Brain microvascular endothelial cell (primary cell): ENCODE data around the gene CD6.

Experiments used
- DNase-seq: peaks from one replicate; pipeline ENCODE4 v3.0.0-alpha.2; 2020
- H3K27ac ChIP-seq: fragments of 250-450 bp; sonication (Bioruptor Pico); 2 replicates; pipeline ENCODE4 v1.5.1; 2020; ENCODE audit warnings: mild to moderate bottlenecking, moderate library complexity
- H3K27me3 ChIP-seq: fragments of 250-450 bp; sonication (Bioruptor Pico); replicated peaks from 2 replicates; pipeline ENCODE4 v1.5.1; 2020; ENCODE audit warnings: mild to moderate bottlenecking
- H3K36me3 ChIP-seq: fragments of 250-450 bp; sonication (Bioruptor Pico); replicated peaks from 2 replicates; pipeline ENCODE4 v1.5.1; 2020; ENCODE audit warnings: mild to moderate bottlenecking
- H3K4me3 ChIP-seq: 2 replicates; pipeline ENCODE4 v1.5.1; 2011; ENCODE audit warnings: low read depth, mild to moderate bottlenecking, control low read depth, low read length, moderate library complexity
- in situ Hi-C: cut with HindIII; loops from 2 replicates; pipeline ENCODE4 v1.10.0; 2017; ENCODE audit warnings: low sequenced_read_pairs, low pct_ligation_motif_present
- TF ChIP-seq, protein P1 (sequence below): IDR thresholded peaks from 2 replicates; pipeline ENCODE4 v1.5.1; 2011; ENCODE audit warnings: low read depth, mild to moderate bottlenecking, moderate library complexity, low read length, control low read depth, inconsistent platforms; ENCODE audit errors: missing control alignments

CD6 gene, protein sequence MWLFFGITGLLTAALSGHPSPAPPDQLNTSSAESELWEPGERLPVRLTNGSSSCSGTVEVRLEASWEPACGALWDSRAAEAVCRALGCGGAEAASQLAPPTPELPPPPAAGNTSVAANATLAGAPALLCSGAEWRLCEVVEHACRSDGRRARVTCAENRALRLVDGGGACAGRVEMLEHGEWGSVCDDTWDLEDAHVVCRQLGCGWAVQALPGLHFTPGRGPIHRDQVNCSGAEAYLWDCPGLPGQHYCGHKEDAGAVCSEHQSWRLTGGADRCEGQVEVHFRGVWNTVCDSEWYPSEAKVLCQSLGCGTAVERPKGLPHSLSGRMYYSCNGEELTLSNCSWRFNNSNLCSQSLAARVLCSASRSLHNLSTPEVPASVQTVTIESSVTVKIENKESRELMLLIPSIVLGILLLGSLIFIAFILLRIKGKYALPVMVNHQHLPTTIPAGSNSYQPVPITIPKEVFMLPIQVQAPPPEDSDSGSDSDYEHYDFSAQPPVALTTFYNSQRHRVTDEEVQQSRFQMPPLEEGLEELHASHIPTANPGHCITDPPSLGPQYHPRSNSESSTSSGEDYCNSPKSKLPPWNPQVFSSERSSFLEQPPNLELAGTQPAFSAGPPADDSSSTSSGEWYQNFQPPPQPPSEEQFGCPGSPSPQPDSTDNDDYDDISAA

DNA sequence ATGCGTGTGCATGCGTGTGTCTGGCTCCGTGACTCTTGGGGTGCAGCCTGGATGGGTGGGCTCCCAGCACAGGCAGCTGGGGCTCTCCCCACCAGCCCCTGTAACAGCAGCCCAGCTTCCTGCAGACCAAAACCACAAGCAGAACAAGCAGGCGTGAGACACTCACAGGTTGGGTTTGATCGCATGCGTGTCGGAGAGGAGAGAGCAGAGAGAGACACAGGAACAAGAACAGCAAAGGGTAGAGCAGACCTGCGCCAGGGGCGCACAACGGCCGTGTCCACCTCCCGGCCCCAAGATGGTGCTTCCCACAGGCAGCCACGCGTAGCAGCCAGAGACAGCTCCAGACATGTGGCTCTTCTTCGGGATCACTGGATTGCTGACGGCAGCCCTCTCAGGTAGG, at the start of gene CD6:
TSS of gene CD6 (plus strand) at position 161 of the 400 bp plus-strand sequence. CDS start at position 347, 186 bp downstream.
- Histone ChIP-seq H3K27me3 (no peaks in the 10 kb centered on the region), H3K27ac (no peak within 1 kb of the TSS)
- in situ Hi-C loops: no loop called here

DNA sequence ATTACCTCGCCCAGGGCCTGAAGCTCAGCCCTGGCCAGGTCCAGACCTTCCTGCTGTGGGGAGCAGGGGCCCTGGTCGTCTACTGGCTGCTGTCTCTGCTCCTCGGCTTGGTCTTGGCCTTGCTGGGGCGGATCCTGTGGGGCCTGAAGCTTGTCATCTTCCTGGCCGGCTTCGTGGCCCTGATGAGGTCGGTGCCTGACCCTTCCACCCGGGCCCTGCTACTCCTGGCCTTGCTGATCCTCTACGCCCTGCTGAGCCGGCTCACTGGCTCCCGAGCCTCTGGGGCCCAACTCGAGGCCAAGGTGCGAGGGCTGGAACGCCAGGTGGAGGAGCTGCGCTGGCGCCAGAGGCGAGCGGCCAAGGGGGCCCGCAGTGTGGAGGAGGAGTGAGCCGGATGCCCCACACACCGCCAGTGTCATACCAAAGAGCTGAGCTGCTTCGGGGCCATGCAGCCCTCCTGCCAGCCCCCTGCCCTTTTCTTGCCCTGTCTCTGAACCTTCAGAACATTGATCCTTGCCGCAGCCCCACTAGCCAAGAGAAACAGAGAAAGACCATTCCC, 49.6 kb upstream of the CD6 start:
- no peak for DNase-seq
- in situ Hi-C loops: no loop called here
- TF ChIP-seq, protein P1, sequence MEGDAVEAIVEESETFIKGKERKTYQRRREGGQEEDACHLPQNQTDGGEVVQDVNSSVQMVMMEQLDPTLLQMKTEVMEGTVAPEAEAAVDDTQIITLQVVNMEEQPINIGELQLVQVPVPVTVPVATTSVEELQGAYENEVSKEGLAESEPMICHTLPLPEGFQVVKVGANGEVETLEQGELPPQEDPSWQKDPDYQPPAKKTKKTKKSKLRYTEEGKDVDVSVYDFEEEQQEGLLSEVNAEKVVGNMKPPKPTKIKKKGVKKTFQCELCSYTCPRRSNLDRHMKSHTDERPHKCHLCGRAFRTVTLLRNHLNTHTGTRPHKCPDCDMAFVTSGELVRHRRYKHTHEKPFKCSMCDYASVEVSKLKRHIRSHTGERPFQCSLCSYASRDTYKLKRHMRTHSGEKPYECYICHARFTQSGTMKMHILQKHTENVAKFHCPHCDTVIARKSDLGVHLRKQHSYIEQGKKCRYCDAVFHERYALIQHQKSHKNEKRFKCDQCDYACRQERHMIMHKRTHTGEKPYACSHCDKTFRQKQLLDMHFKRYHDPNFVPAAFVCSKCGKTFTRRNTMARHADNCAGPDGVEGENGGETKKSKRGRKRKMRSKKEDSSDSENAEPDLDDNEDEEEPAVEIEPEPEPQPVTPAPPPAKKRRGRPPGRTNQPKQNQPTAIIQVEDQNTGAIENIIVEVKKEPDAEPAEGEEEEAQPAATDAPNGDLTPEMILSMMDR: no peak
- H3K27me3 ChIP-seq: no peaks in the 10 kb centered on the region
- no peak overlapping the region for H3K27ac ChIP-seq
- peaks cover 25% of the 10 kb centered on the region for H3K36me3 ChIP-seq
- H3K4me3 ChIP-seq: no peak overlapping the region

More for the DNA sequence above, at the start of gene CD6:
- Histone ChIP-seq H3K36me3 (no peaks in the 10 kb centered on the region), H3K4me3 (no peak within 1 kb of the TSS)
- DNase-seq: no peak
- TF ChIP-seq, protein P1: no peak

DNA sequence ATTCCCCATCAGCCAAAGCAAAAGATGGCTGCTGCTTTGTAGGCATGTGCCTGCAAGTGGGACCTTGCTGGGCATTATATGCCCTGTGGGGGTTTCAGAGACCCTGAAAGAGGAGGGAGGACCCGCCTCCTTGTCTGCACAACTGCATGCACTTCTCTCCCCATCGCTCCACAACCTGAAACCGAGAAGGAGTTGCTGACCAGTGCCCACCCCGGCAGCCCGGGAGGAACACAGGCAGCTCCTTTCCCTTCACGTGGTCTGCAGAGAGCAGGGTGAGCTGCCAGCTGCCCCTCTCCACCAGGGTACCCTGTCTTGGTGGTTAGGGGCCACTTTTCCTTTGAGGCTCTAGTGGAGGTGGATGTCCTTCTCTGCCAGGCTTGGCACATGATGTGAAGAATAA, 48.6 kb upstream of the CD6 start:
- TF ChIP-seq, protein P1: no peak
- DNase-seq: no peak
- Histone ChIP-seq H3K36me3 (peaks cover 25% of the 10 kb centered on the region), H3K27me3 (no peaks in the 10 kb centered on the region), H3K4me3 (no peak overlapping the region), H3K27ac (no peak overlapping the region)
- in situ Hi-C loops: no loop called here

DNA sequence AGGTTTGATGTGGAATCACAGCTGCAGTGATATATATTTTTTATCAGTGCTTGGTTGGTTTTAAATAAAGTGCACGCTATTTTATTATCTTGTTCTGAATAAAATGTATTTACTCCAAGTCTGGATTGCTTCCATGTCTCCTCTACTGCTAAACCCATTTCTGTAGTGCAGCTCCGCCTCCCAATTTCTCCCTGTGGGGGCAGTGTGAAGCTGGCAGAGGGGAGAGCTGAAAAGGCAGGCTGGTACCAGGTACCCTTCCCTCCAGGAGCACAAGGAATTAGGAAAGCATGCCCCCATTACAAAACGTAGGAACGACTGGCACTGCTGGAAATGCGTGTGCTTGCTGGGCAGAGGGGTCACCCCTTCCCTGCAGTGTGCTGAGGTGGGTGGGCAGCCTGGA, 48.2 kb upstream of the CD6 start:
- Histone ChIP-seq H3K4me3 (no peak overlapping the region), H3K36me3 (peaks cover 25% of the 10 kb centered on the region), H3K27ac (no peak overlapping the region), H3K27me3 (no peaks in the 10 kb centered on the region)
- TF ChIP-seq, protein P1: no peak
- in situ Hi-C loops: no loop called here
- DNase-seq: no peak

DNA sequence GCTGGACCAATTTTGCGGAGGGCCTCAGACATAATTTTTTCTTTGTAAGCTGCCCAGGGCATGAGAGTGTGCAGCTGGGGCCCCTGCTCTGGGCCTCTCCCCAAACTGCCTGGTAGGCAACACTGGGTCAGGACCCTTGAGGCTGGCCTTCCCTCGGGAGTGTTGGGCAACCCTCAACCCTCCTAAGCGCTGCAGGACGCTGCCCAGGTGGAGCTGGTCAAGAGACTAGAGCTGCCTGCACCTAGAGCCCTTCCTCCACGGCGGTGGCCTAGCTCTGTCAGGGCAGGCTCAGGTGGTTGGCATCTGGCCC, 47.7 kb upstream of the CD6 start:
- in situ Hi-C loops: no loop called here
- no peak overlapping the region for H3K4me3 ChIP-seq
- H3K27me3 ChIP-seq: no peaks in the 10 kb centered on the region
- H3K27ac ChIP-seq: no peak overlapping the region
- TF ChIP-seq, protein P1: no peak
- DNase-seq: no peak
- peaks cover 25% of the 10 kb centered on the region for H3K36me3 ChIP-seq
